Neural cell (in vitro differentiated cells): ENCODE results near the gene SCD. TPM values are rescaled to one million over a fixed set of nuclear protein-coding genes. Genes with fewer than 3 reads are reported as not detected.

Experiments
- H2AFZ ChIP-seq: fragments of 200-600, 300-800 bp; sonication (generic), shearing (Covaris generic); 2 replicates; pipeline ENCODE4 v1.6.0; 2014; ENCODE audit warnings: low read depth, mild to moderate bottlenecking, antibody characterized with exemption, low read length, moderate library complexity
- H3F3A ChIP-seq: fragments of 200-600 bp; shearing (Covaris generic); 2 replicates; pipeline ENCODE4 v1.6.1; 2016; ENCODE audit warnings: mild to moderate bottlenecking, moderate library complexity, mixed read lengths, antibody characterized with exemption, low read length; ENCODE audit not compliant: insufficient read depth, poor library complexity, severe bottlenecking
- H3K27ac ChIP-seq: fragments of 200-600, 300-800 bp; sonication (generic), shearing (Covaris generic); 2 replicates; pipeline ENCODE4 v1.5.1; 2014; ENCODE audit warnings: mild to moderate bottlenecking, low read length, moderate library complexity
- H3K27me3 ChIP-seq: fragments of 300-800, 200-600 bp; sonication (generic), shearing (Covaris generic); 2 replicates; pipeline ENCODE4 v1.6.0; 2014; ENCODE audit warnings: mild to moderate bottlenecking, low read depth, low read length, moderate library complexity; ENCODE audit not compliant: insufficient read depth
- H3K36me3 ChIP-seq: fragments of 300-800, 200-600 bp; sonication (generic), shearing (Covaris generic); 2 replicates; pipeline ENCODE4 v1.5.1; 2014; ENCODE audit warnings: mild to moderate bottlenecking, antibody characterized with exemption, low read length, moderate library complexity; ENCODE audit not compliant: insufficient read depth
- H3K4me2 ChIP-seq: fragments of 300-800, 200-600 bp; sonication (generic), shearing (Covaris generic); 2 replicates; pipeline ENCODE4 v1.6.0; 2014; ENCODE audit warnings: mild to moderate bottlenecking, low read length
- H3K4me3 ChIP-seq: fragments of 300-800, 200-600 bp; sonication (generic), shearing (Covaris generic); 2 replicates; pipeline ENCODE4 v1.5.1; 2014; ENCODE audit warnings: mild to moderate bottlenecking, low read length, moderate library complexity
- H3K79me2 ChIP-seq: fragments of 200-600 bp; shearing (Covaris generic); replicated peaks from 2 replicates; pipeline ENCODE4 v1.6.0; 2014; ENCODE audit warnings: mild to moderate bottlenecking, low read length, moderate library complexity; ENCODE audit not compliant: insufficient read depth
- H3K9ac ChIP-seq: fragments of 300-800, 200-600 bp; sonication (generic), shearing (Covaris generic); 2 replicates; pipeline ENCODE4 v1.6.1; 2016; ENCODE audit warnings: mild to moderate bottlenecking, low read length, mixed read lengths
- H3K9me2 ChIP-seq: fragments of 200-600 bp; shearing (Covaris generic); 2 replicates; pipeline ENCODE4 v1.6.1; 2016; ENCODE audit warnings: mild to moderate bottlenecking, low read length, mixed read lengths; ENCODE audit not compliant: insufficient read depth
- H3K9me3 ChIP-seq: fragments of 200-600, 300-800 bp; sonication (generic), shearing (Covaris generic); 2 replicates; pipeline ENCODE4 v1.6.1; 2016; ENCODE audit warnings: mild to moderate bottlenecking, mixed run types, low read length, moderate library complexity, mixed read lengths
- H4K20me1 ChIP-seq: fragments of 200-600 bp; shearing (Covaris generic); 2 replicates; pipeline ENCODE4 v1.6.1; 2016; ENCODE audit warnings: mild to moderate bottlenecking, mixed run types; ENCODE audit not compliant: insufficient read depth
- EZH2 ChIP-seq: fragments of 200-600, 300-800 bp; shearing (Covaris generic), sonication (generic); IDR thresholded peaks from 2 replicates; pipeline ENCODE4 v1.6.1; 2014; ENCODE audit warnings: antibody characterized with exemption, low read length, borderline replicate concordance, mild to moderate bottlenecking; ENCODE audit not compliant: insufficient read depth, poor library complexity, severe bottlenecking
- MXI1 ChIP-seq: fragments of 450-650 bp; conservative IDR thresholded peaks from 2 replicates; pipeline ENCODE4 v1.6.1; 2014; ENCODE audit warnings: antibody characterized with exemption, mild to moderate bottlenecking; ENCODE audit not compliant: poor library complexity, severe bottlenecking
- RAD21 ChIP-seq: fragments of 450-650 bp; conservative IDR thresholded peaks from 2 replicates; pipeline ENCODE4 v1.6.1; 2014; ENCODE audit warnings: antibody characterized with exemption, mild to moderate bottlenecking, moderate library complexity
- REST ChIP-seq: IDR thresholded peaks from 2 replicates; pipeline ENCODE4 v1.6.1; 2012; ENCODE audit warnings: borderline replicate concordance
- TAF1 ChIP-seq: IDR thresholded peaks from 2 replicates; pipeline ENCODE4 v1.6.1; 2012; ENCODE audit warnings: low read depth
- polyA plus RNA-seq: library from polyadenylated mRNA; depleted of rRNA; stranded (reverse); fragments of >200 nt; gene quantifications from 2 replicates; pipeline ENCODE4 v1.2.3, GENCODE V29; 2014
- small RNA-seq, 3 experiments: library from RNA; depleted of rRNA; stranded (forward); fragments of <200 nt; gene quantifications; one replicate each; pipeline ENCODE3, GENCODE V24; 2012

Gene SCD
- polyA plus RNA-seq, 1 donor from 2014 or later, result 82.9 TPM

GRCh38 chr10:100413173-100413572, 66.1 kb downstream of the SCD start:
- H3K4me2 ChIP-seq, result no peak overlapping the region
- no peak overlapping the region for H3K9ac ChIP-seq
- H3K9me2 ChIP-seq, result no peaks in the 10 kb centered on the region
- H3K27me3 ChIP-seq, result no peaks in the 10 kb centered on the region
- H3K27ac ChIP-seq, result no peak overlapping the region
- H4K20me1 ChIP-seq, result no peaks in the 10 kb centered on the region
- TF ChIP-seq TAF1 (no peak), MXI1 (no peak), REST (no peak), EZH2 (no peak), RAD21 (no peak)
- H2AFZ ChIP-seq, result no peak overlapping the region
- no peaks in the 10 kb centered on the region for H3K36me3 ChIP-seq
- no peak overlapping the region for H3K4me3 ChIP-seq
- no peaks in the 10 kb centered on the region for H3K79me2 ChIP-seq
- no peaks in the 10 kb centered on the region for H3F3A ChIP-seq
- no peaks in the 10 kb centered on the region for H3K9me3 ChIP-seq

Small RNA genes within 50 kb of the gene (small RNA-seq; reads per million reads assigned to genes)
- gene RF00019, result 0 to 1.2 (median 0) reads per million in 3 experiments

Other genes with a start within 250 kb of the SCD start
- gene ERLIN1, start 161.2 kb upstream of the SCD start, polyA plus RNA-seq, result 6.5 and 7.5 TPM in 2 replicates
- 62.2 and 71.6 TPM in 2 replicates for gene CHUK, start 117.6 kb upstream of the SCD start, polyA plus RNA-seq
- gene CWF19L1, start 79.6 kb upstream of the SCD start, polyA plus RNA-seq, result 36.6 and 36.9 TPM in 2 replicates
- 262 and 299 TPM in 2 replicates for gene BLOC1S2, start 60.6 kb upstream of the SCD start, polyA plus RNA-seq
- not detected in 2 replicates for gene PKD2L1, start 17.0 kb upstream of the SCD start, polyA plus RNA-seq
- 0.37 TPM in 1 of 2 replicates, not detected in the other for gene WNT8B, start 115.8 kb downstream of the SCD start, polyA plus RNA-seq
- 17.1 and 23.1 TPM in 2 replicates for gene SEC31B, start 172.6 kb downstream of the SCD start, polyA plus RNA-seq
- gene NDUFB8, start 182.6 kb downstream of the SCD start, polyA plus RNA-seq, result 407 and 483 TPM in 2 replicates
- 12.2 and 16.1 TPM in 2 replicates for gene HIF1AN, start 188.7 kb downstream of the SCD start, polyA plus RNA-seq